Neuronal stem cell (in vitro differentiated cells): ENCODE results near the gene DIP2C.

ENCODE experiments used
- DNase-seq: peaks from one replicate; pipeline ENCODE4 v3.0.0-alpha.2; 2013; ENCODE audit warnings: low spot score
- H2AFZ ChIP-seq: one replicate; pipeline ENCODE4 v1.6.1; 2013; ENCODE audit warnings: mild to moderate bottlenecking, low read length, inconsistent platforms
- H2AK5ac ChIP-seq: 2 replicates; pipeline ENCODE4 v1.6.1; 2013; ENCODE audit warnings: low read depth, mild to moderate bottlenecking, inconsistent platforms, low read length, moderate library complexity, mixed read lengths
- H2BK120ac ChIP-seq: 2 replicates; pipeline ENCODE4 v1.6.1; 2013; ENCODE audit warnings: low read depth, mild to moderate bottlenecking, inconsistent platforms, low read length, moderate library complexity, mixed read lengths
- H2BK12ac ChIP-seq: one replicate; pipeline ENCODE4 v1.6.1; 2013; ENCODE audit warnings: low read length, inconsistent platforms
- H2BK15ac ChIP-seq: 2 replicates; pipeline ENCODE4 v1.6.1; 2013; ENCODE audit warnings: mild to moderate bottlenecking, low read length, inconsistent platforms, mixed read lengths
- H2BK5ac ChIP-seq: one replicate; pipeline ENCODE4 v1.6.1; 2013; ENCODE audit warnings: inconsistent platforms, mild to moderate bottlenecking, low read length, moderate library complexity
- H3K14ac ChIP-seq: one replicate; pipeline ENCODE4 v1.6.1; 2013; ENCODE audit warnings: low read length, inconsistent platforms
- H3K18ac ChIP-seq: 2 replicates; pipeline ENCODE4 v1.6.1; 2013; ENCODE audit warnings: low read length, inconsistent platforms
- H3K23ac ChIP-seq: 2 replicates; pipeline ENCODE4 v1.6.1; 2013; ENCODE audit warnings: low read depth, mild to moderate bottlenecking, mixed read lengths, low read length, inconsistent platforms; ENCODE audit not compliant: poor library complexity
- H3K27ac ChIP-seq: replicated peaks from 3 replicates; pipeline ENCODE4 v1.5.1; 2013; ENCODE audit warnings: low read length, inconsistent platforms
- H3K27me3 ChIP-seq, 3 experiments: 2 replicates each; pipeline ENCODE4 v1.6.1; 2013; ENCODE audit warnings: low read length in 3 of 3, mild to moderate bottlenecking in 2 of 3, inconsistent platforms in 1 of 3, low read depth in 1 of 3, mixed read lengths in 1 of 3, moderate library complexity in 1 of 3; ENCODE audit not compliant: control insufficient read depth in 3 of 3, insufficient read depth in 3 of 3
- H3K36me3 ChIP-seq, 2 donors: replicated peaks in 1 of 2; 2 replicates each; pipeline ENCODE4 v1.6.1; 2013; ENCODE audit warnings: low read length in 2 of 2; ENCODE audit not compliant: control insufficient read depth in 2 of 2, insufficient read depth in 2 of 2
- H3K4ac ChIP-seq: 2 replicates; pipeline ENCODE4 v1.6.1; 2013; ENCODE audit warnings: inconsistent platforms, mild to moderate bottlenecking, low read length, moderate library complexity
- H3K4me1 ChIP-seq, 2 donors: 1 replicate in 1 of 2; 2 replicates in 1 of 2; pipeline ENCODE4 v1.6.1; 2013; ENCODE audit warnings: low read length in 2 of 2, low read depth in 1 of 2; ENCODE audit not compliant: control insufficient read depth in 2 of 2, insufficient read depth in 1 of 2
- H3K4me2 ChIP-seq: one replicate; pipeline ENCODE4 v1.6.1; 2013; ENCODE audit warnings: mild to moderate bottlenecking, low read length, inconsistent platforms; ENCODE audit not compliant: insufficient read depth, poor library complexity, severe bottlenecking
- H3K4me3 ChIP-seq, 2 donors: 2 replicates each; pipeline ENCODE4 v1.5.1; 2013; ENCODE audit warnings: low read length in 2 of 2, mild to moderate bottlenecking in 2 of 2, inconsistent platforms in 1 of 2, moderate library complexity in 1 of 2
- H3K79me1 ChIP-seq: one replicate; pipeline ENCODE4 v1.6.1; 2013; ENCODE audit warnings: low read depth, mild to moderate bottlenecking, inconsistent platforms, low read length, moderate library complexity
- H3K9ac ChIP-seq: one replicate; pipeline ENCODE4 v1.6.1; 2013; ENCODE audit warnings: mild to moderate bottlenecking, low read depth, low read length, inconsistent platforms; ENCODE audit not compliant: poor library complexity
- H3K9me3 ChIP-seq, 2 donors: replicated peaks in 1 of 2; 2 replicates each; pipeline versions ENCODE3 to v1.6.1; 2013; ENCODE audit warnings: low read length in 2 of 2, mild to moderate bottlenecking in 2 of 2, inconsistent platforms in 1 of 2, low read depth in 1 of 2, mixed read lengths in 1 of 2, moderate library complexity in 1 of 2; ENCODE audit not compliant: control insufficient read depth in 2 of 2, insufficient read depth in 1 of 2
- H4K8ac ChIP-seq: one replicate; pipeline ENCODE4 v1.6.1; 2013; ENCODE audit warnings: low read depth, mild to moderate bottlenecking, inconsistent platforms, low read length, moderate library complexity
- H4K91ac ChIP-seq: one replicate; pipeline ENCODE4 v1.6.1; 2013; ENCODE audit warnings: low read length, low read depth, mild to moderate bottlenecking, inconsistent platforms; ENCODE audit not compliant: poor library complexity
- WGBS, 2 donors: extraction: QIAGEN DNeasy Blood & Tissue Kit; methylation state at CpG; one replicate each; pipeline ENCODE4 v1.1.7; 2013; ENCODE audit warnings: missing lambda C conversion rate in 2 of 2, mixed read lengths in 1 of 2; ENCODE audit not compliant: insufficient read length in 2 of 2, insufficient replicate concordance in 1 of 2; ENCODE audit errors: extremely low coverage in 2 of 2; 5-methylcytosine and 5-hydroxymethylcytosine counted together

The DIP2C gene

GRCh38 chr10:570628-571163 lies 118.8 kb downstream of the DIP2C start:
- Histone ChIP-seq H4K8ac (no peak overlapping the region), H3K9me3 (peaks cover 5 to 20% of the 10 kb centered on the region in 2 donors), H2AK5ac (no peak overlapping the region), H3K9ac (no peak overlapping the region), H2BK5ac (no peak overlapping the region), H3K4me1 (peaks cover 0 to 12% of the 10 kb centered on the region in 2 donors), H2AFZ (no peak overlapping the region), H2BK15ac (no peak overlapping the region), H3K14ac (no peak overlapping the region), H3K4ac (no peak overlapping the region), H3K36me3 (no peaks in the 10 kb centered on the region), H3K27me3 (no peaks in the 10 kb centered on the region), H3K27ac (no peak overlapping the region), H3K4me2 (no peak overlapping the region), H2BK120ac (no peak overlapping the region), H3K18ac (no peak overlapping the region), H3K4me3 (no peak overlapping the region), H3K23ac (no peak overlapping the region), H3K79me1 (peaks cover 17% of the 10 kb centered on the region), H2BK12ac (no peak overlapping the region), H4K91ac (no peak overlapping the region)
- DNase-seq = no peak
- no CpG with 5 or more reads among the region's 20 CpGs for WGBS, 2 donors

GRCh38 chr10:569961-570627 lies 119.4 kb downstream of the DIP2C start:
- H3K36me3 ChIP-seq = no peaks in the 10 kb centered on the region
- H3K4me2 ChIP-seq = no peak overlapping the region
- H4K91ac ChIP-seq = no peak overlapping the region
- H2BK120ac ChIP-seq = no peak overlapping the region
- no peak overlapping the region for H4K8ac ChIP-seq
- no peak overlapping the region for H3K14ac ChIP-seq
- no peak overlapping the region for H2BK15ac ChIP-seq
- no peak overlapping the region for H2BK12ac ChIP-seq
- H3K9ac ChIP-seq = no peak overlapping the region
- H2AFZ ChIP-seq = no peak overlapping the region
- peaks cover 17% of the 10 kb centered on the region for H3K79me1 ChIP-seq
- no peak overlapping the region for H3K4me3 ChIP-seq
- peaks cover 5 to 20% of the 10 kb centered on the region in 2 donors for H3K9me3 ChIP-seq
- no peak overlapping the region for H3K4ac ChIP-seq
- H3K27ac ChIP-seq = no peak overlapping the region
- no peak overlapping the region for H2BK5ac ChIP-seq
- H3K27me3 ChIP-seq = no peaks in the 10 kb centered on the region
- no CpG with 5 or more reads among the region's 7 CpGs for WGBS, 2 donors
- no peak overlapping the region for H3K23ac ChIP-seq
- H2AK5ac ChIP-seq = no peak overlapping the region
- peaks cover 0 to 9% of the 10 kb centered on the region in 2 donors for H3K4me1 ChIP-seq
- no peak overlapping the region for H3K18ac ChIP-seq
- DNase-seq = no peak

GRCh38 chr10:568848-569247 lies 120.6 kb downstream of the DIP2C start:
- H3K14ac ChIP-seq = no peak overlapping the region
- peaks cover 10 to 31% of the 10 kb centered on the region in 2 donors for H3K9me3 ChIP-seq
- H3K4me3 ChIP-seq = no peak overlapping the region
- H4K91ac ChIP-seq = no peak overlapping the region
- no peak overlapping the region for H3K4me2 ChIP-seq
- H2AK5ac ChIP-seq = no peak overlapping the region
- peaks cover 17% of the 10 kb centered on the region for H3K79me1 ChIP-seq
- no CpG with 5 or more reads among the region's 7 CpGs for WGBS, 2 donors
- H2AFZ ChIP-seq = no peak overlapping the region
- H4K8ac ChIP-seq = no peak overlapping the region
- H3K9ac ChIP-seq = no peak overlapping the region
- no peak overlapping the region for H2BK120ac ChIP-seq
- no peak overlapping the region for H2BK12ac ChIP-seq
- no peak overlapping the region for H3K27ac ChIP-seq
- H3K36me3 ChIP-seq = no peaks in the 10 kb centered on the region
- no peak overlapping the region for H3K23ac ChIP-seq
- H2BK5ac ChIP-seq = no peak overlapping the region
- H3K18ac ChIP-seq = no peak overlapping the region
- no peaks in the 10 kb centered on the region for H3K27me3 ChIP-seq
- DNase-seq = no peak
- no peak overlapping the region for H2BK15ac ChIP-seq
- H3K4ac ChIP-seq = no peak overlapping the region
- H3K4me1 ChIP-seq = peaks cover 0 to 9% of the 10 kb centered on the region in 2 donors

- no peaks in the 10 kb centered on the region for H3K27me3 ChIP-seq
- H3K23ac ChIP-seq = peak overlapping the region; percentile 83
- peak overlapping the region; percentile 46 for H3K18ac ChIP-seq
- H2BK15ac ChIP-seq = no peak overlapping the region
- H3K4ac ChIP-seq = peak overlapping the region; percentile 70
- no peak overlapping the region for H3K27ac ChIP-seq
- peak overlapping the region; percentile 43 for H3K14ac ChIP-seq
- no peak for DNase-seq
- H3K79me1 ChIP-seq = peaks cover 17% of the 10 kb centered on the region
- no peak overlapping the region for H3K4me3 ChIP-seq
- no peak overlapping the region for H3K9ac ChIP-seq
- H4K8ac ChIP-seq = no peak overlapping the region
- H3K36me3 ChIP-seq = no peaks in the 10 kb centered on the region
- no peak overlapping the region for H3K4me2 ChIP-seq
- H3K4me1 ChIP-seq = peaks cover 0 to 8% of the 10 kb centered on the region in 2 donors
- H2BK5ac ChIP-seq = no peak overlapping the region
- H2AFZ ChIP-seq = no peak overlapping the region
- H2BK12ac ChIP-seq = no peak overlapping the region
- no CpG with 5 or more reads among the region's 12 CpGs for WGBS, 2 donors
- peak overlapping the region; percentile 82 for H4K91ac ChIP-seq
- no peak overlapping the region for H2AK5ac ChIP-seq
- H2BK120ac ChIP-seq = no peak overlapping the region
- H3K9me3 ChIP-seq = peaks cover 10 to 34% of the 10 kb centered on the region in 2 donors
These were observed 121.6 kb downstream of the DIP2C start for GRCh38 chr10:567869-568268.
